ENCODE data around the gene OR6X1. TPM values are rescaled to one million over a fixed set of nuclear protein-coding genes. Genes with fewer than 3 reads are reported as not detected.
"Not testable (repeated sequence)": the region's sequence is repeated elsewhere in the genome, so short reads cannot be mapped to it uniquely, and the experiment has no call there.

The OR6X1 gene
- total RNA-seq, 1 donor from 2014 or later, result not detected

- no peak overlapping the region for H3K9ac ChIP-seq (ENCODE audit: low read length)
- Mint-ChIP-seq H3K9me3 (ENCODE audit: unreplicated experiment) (no peaks in the 10 kb centered on the region), H3K27me3 (ENCODE audit: low read depth, unreplicated experiment) (peaks cover 3% of the 10 kb centered on the region), H3K27ac (ENCODE audit: unreplicated experiment) (no peak overlapping the region), H3K4me1 (ENCODE audit: low read depth, unreplicated experiment) (peaks cover 1% of the 10 kb centered on the region), H3K4me3 (ENCODE audit: unreplicated experiment) (no peak overlapping the region), H3K36me3 (ENCODE audit: low read depth, unreplicated experiment) (no peaks in the 10 kb centered on the region)
- H3K27ac ChIP-seq (ENCODE audit: low read depth, low read length), result no peak overlapping the region
- H3K27me3 ChIP-seq (ENCODE audit: insufficient read depth, low read length), result peaks cover 11% of the 10 kb centered on the region
- no peaks in the 10 kb centered on the region for H3K36me3 ChIP-seq (ENCODE audit: insufficient read depth, low read length)
- H3K4me1 ChIP-seq (ENCODE audit: insufficient read depth, low read length), result no peaks in the 10 kb centered on the region
- H3K79me2 ChIP-seq (ENCODE audit: insufficient read depth, low read length), result no peaks in the 10 kb centered on the region
- FAIRE-seq, result no peak
- H3K9me3 ChIP-seq (ENCODE audit: insufficient read depth, low read depth, low read length), result no peaks in the 10 kb centered on the region
- no peak overlapping the region for H3K4me3 ChIP-seq (ENCODE audit: insufficient read depth, low read depth, low read length)
- no peak overlapping the region for H3K4me2 ChIP-seq (ENCODE audit: low read length)
- H4K20me1 ChIP-seq (ENCODE audit: insufficient read depth, low read length), result no peaks in the 10 kb centered on the region
- DNase-seq (ENCODE audit: low read depth), result no peak
- TF ChIP-seq CTCF (IDR thresholded peaks at IDR 0.05; ENCODE audit: insufficient read depth, low read depth, low read length) (no peak), EZH2 (IDR thresholded peaks at IDR 0.05; ENCODE audit: insufficient read depth, low read length) (no peak)
- no peak overlapping the region for H2AFZ ChIP-seq (ENCODE audit: low read depth, low read length)
Measured at GRCh38 chr11:123718469-123718868, 35.8 kb downstream of the OR6X1 start.

- no peaks in the 10 kb centered on the region for H3K36me3 ChIP-seq (ENCODE audit: insufficient read depth, low read length)
- H3K4me3 ChIP-seq (ENCODE audit: insufficient read depth, low read depth, low read length), result no peak overlapping the region
- Mint-ChIP-seq H3K36me3 (ENCODE audit: low read depth, unreplicated experiment) (no peaks in the 10 kb centered on the region), H3K4me3 (ENCODE audit: unreplicated experiment) (no peak overlapping the region), H3K27me3 (ENCODE audit: low read depth, unreplicated experiment) (peaks cover 3% of the 10 kb centered on the region), H3K4me1 (ENCODE audit: low read depth, unreplicated experiment) (peaks cover 1% of the 10 kb centered on the region), H3K9me3 (ENCODE audit: unreplicated experiment) (no peaks in the 10 kb centered on the region), H3K27ac (ENCODE audit: unreplicated experiment) (no peak overlapping the region)
- no peak overlapping the region for H2AFZ ChIP-seq (ENCODE audit: low read depth, low read length)
- FAIRE-seq (no peak), DNase-seq (ENCODE audit: low read depth) (no peak)
- H3K4me1 ChIP-seq (ENCODE audit: insufficient read depth, low read length), result no peaks in the 10 kb centered on the region
- H4K20me1 ChIP-seq (ENCODE audit: insufficient read depth, low read length), result no peaks in the 10 kb centered on the region
- H3K27ac ChIP-seq (ENCODE audit: low read depth, low read length), result no peak overlapping the region
- no peaks in the 10 kb centered on the region for H3K79me2 ChIP-seq (ENCODE audit: insufficient read depth, low read length)
- no peak overlapping the region for H3K4me2 ChIP-seq (ENCODE audit: low read length)
- peaks cover 11% of the 10 kb centered on the region for H3K27me3 ChIP-seq (ENCODE audit: insufficient read depth, low read length)
- no peaks in the 10 kb centered on the region for H3K9me3 ChIP-seq (ENCODE audit: insufficient read depth, low read depth, low read length)
- H3K9ac ChIP-seq (ENCODE audit: low read length), result no peak overlapping the region
- TF ChIP-seq EZH2 (IDR thresholded peaks at IDR 0.05; ENCODE audit: insufficient read depth, low read length), result no peak
- no peak for TF ChIP-seq CTCF (IDR thresholded peaks at IDR 0.05; ENCODE audit: insufficient read depth, low read depth, low read length)
Measured at GRCh38 chr11:123718063-123718462, 36.3 kb downstream of the OR6X1 start.

GRCh38 chr11:123712627-123713026, 41.7 kb downstream of the OR6X1 start:
- H3K4me1 Mint-ChIP-seq (ENCODE audit: low read depth, unreplicated experiment); DNase-seq (ENCODE audit: low read depth); H3K36me3 ChIP-seq (ENCODE audit: insufficient read depth, low read length); H3K27ac ChIP-seq (ENCODE audit: low read depth, low read length); H3K4me1 ChIP-seq (ENCODE audit: insufficient read depth, low read length); H3K27ac Mint-ChIP-seq (ENCODE audit: unreplicated experiment); H3K27me3 Mint-ChIP-seq (ENCODE audit: low read depth, unreplicated experiment); H3K9ac ChIP-seq (ENCODE audit: low read length); H3K9me3 ChIP-seq (ENCODE audit: insufficient read depth, low read depth, low read length); H4K20me1 ChIP-seq (ENCODE audit: insufficient read depth, low read length); H3K4me2 ChIP-seq (ENCODE audit: low read length); H3K79me2 ChIP-seq (ENCODE audit: insufficient read depth, low read length); FAIRE-seq; H3K4me3 ChIP-seq (ENCODE audit: insufficient read depth, low read depth, low read length); H2AFZ ChIP-seq (ENCODE audit: low read depth, low read length); H3K36me3 Mint-ChIP-seq (ENCODE audit: low read depth, unreplicated experiment); H3K4me3 Mint-ChIP-seq (ENCODE audit: unreplicated experiment); H3K9me3 Mint-ChIP-seq (ENCODE audit: unreplicated experiment): not testable (repeated sequence)
- peaks cover 11% of the 10 kb centered on the region for H3K27me3 ChIP-seq (ENCODE audit: insufficient read depth, low read length)
